ENCODE results near the gene BCL3.

- TF ChIP-seq EZH2 (IDR thresholded peaks at IDR 0.05; ENCODE audit: insufficient read depth, poor library complexity, severe bottlenecking): no peak
- TF ChIP-seq EZH2phosphoT487 (IDR thresholded peaks at IDR 0.05; ENCODE audit: insufficient read depth, low read depth): no peak
Measured at GRCh38 chr19:44744871-44745332, 3.6 kb upstream of the BCL3 start.

All from GM23248 (cell line).